ENCODE measurements around the gene KIAA0753. TPM values are rescaled to one million over a fixed set of nuclear protein-coding genes. Genes with fewer than 3 reads are reported as not detected.

The KIAA0753 gene
- total and polyA plus RNA-seq, 9 of the 15 experiments (the other 6 are each of a cell fraction or from before 2014, with no cell fraction given): 2.0 to 9.0 (median 6.9) TPM

DNA sequence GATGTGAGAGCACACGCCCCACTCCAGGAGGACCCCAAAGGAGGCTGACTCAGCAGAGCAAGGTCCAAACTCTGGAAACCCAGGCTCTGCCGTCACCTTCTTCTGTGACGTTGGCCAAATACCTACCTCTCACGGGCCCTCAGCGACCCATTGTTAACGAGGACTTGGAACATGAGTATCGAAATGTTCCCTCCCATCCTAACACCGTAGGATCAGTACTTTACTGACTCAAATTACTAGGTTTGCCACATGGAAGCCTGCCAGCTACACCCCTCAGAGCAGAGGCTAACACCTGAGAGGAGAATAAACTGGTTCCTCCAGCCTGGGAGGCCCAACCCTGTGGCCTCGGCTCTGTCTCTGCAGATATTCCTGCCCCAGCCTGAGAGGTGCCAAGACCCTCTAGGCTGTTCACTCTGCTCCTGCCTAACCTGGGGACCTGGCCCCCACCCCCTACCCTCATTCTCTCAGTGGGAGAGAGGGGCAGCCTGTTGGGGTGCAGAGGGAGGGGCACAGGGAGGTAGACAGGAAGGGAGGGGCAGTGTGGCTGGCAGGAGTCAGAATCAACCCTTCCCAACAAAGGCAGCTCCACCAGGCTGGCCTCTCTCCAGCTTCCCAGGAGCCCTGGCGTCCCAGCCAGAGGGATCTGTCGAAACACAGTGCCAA lies 88.5 kb downstream of the KIAA0753 start:
- 4% methylated on average over 4 of the region's 11 CpGs for WGBS (ENCODE audit: insufficient coverage, low coverage, missing lambda C conversion rate)

More for the DNA sequence above, 88.5 kb downstream of the KIAA0753 start:
- Histone ChIP-seq H3K9me1 (ENCODE audit: control insufficient read depth, insufficient read depth, low read length) (no peaks in the 10 kb centered on the region), H3K27me3 (ENCODE audit: control insufficient read depth in 2 of 2, insufficient read depth in 2 of 2, low read length in 2 of 2) (peaks cover 13 to 40% of the 10 kb centered on the region in 2 experiments; a peak in 4 of 5 replicates), H3K27ac (ENCODE audit: extremely low read depth, low read depth, low read length) (no peak overlapping the region), H3K4me2 (ENCODE audit: insufficient read depth, low read length) (no peak overlapping the region), H2AFZ (ENCODE audit: low read depth, low read length) (no peak overlapping the region), H3K79me2 (ENCODE audit: control insufficient read depth, insufficient read depth, low read length) (no peaks in the 10 kb centered on the region), H3K4me3 (no peak overlapping the region), H3K9me3 (replicated peaks; ENCODE audit: control insufficient read depth, insufficient read depth, low read depth, low read length) (no peaks in the 10 kb centered on the region), H3K4me1 (replicated peaks in 1 of 2; ENCODE audit: control insufficient read depth in 2 of 2, insufficient read depth in 2 of 2, low read length in 2 of 2) (peaks cover 0 to 14% of the 10 kb centered on the region in 2 experiments; a peak in 3 of 5 replicates), H4K20me1 (replicated peaks; ENCODE audit: control insufficient read depth, insufficient read depth, low read length) (peaks cover 4% of the 10 kb centered on the region; the same call in 1 of the 2 replicates), H3K36me3 (ENCODE audit: control insufficient read depth, insufficient read depth, low read length) (no peaks in the 10 kb centered on the region), H3K9ac (ENCODE audit: insufficient read depth in 1 of 2, low read depth in 2 of 2, low read length in 2 of 2) (no peak overlapping the region)
- FAIRE-seq: no peak
- DNase-seq (ENCODE audit: extremely low read depth in 1 of 4, low spot score in 3 of 4): no peak
- no peak for ATAC-seq
- in situ Hi-C loops (cut with MboI): no loop called here
- intact Hi-C loops (cut with micrococcal nuclease): no loop called here
- BruUV-seq (replicated peaks): no TSS peak
- CTCF ChIA-PET (ENCODE audit: low intra/inter-chr PET ratio): no interaction called here
- TF ChIP-seq, protein P1, sequence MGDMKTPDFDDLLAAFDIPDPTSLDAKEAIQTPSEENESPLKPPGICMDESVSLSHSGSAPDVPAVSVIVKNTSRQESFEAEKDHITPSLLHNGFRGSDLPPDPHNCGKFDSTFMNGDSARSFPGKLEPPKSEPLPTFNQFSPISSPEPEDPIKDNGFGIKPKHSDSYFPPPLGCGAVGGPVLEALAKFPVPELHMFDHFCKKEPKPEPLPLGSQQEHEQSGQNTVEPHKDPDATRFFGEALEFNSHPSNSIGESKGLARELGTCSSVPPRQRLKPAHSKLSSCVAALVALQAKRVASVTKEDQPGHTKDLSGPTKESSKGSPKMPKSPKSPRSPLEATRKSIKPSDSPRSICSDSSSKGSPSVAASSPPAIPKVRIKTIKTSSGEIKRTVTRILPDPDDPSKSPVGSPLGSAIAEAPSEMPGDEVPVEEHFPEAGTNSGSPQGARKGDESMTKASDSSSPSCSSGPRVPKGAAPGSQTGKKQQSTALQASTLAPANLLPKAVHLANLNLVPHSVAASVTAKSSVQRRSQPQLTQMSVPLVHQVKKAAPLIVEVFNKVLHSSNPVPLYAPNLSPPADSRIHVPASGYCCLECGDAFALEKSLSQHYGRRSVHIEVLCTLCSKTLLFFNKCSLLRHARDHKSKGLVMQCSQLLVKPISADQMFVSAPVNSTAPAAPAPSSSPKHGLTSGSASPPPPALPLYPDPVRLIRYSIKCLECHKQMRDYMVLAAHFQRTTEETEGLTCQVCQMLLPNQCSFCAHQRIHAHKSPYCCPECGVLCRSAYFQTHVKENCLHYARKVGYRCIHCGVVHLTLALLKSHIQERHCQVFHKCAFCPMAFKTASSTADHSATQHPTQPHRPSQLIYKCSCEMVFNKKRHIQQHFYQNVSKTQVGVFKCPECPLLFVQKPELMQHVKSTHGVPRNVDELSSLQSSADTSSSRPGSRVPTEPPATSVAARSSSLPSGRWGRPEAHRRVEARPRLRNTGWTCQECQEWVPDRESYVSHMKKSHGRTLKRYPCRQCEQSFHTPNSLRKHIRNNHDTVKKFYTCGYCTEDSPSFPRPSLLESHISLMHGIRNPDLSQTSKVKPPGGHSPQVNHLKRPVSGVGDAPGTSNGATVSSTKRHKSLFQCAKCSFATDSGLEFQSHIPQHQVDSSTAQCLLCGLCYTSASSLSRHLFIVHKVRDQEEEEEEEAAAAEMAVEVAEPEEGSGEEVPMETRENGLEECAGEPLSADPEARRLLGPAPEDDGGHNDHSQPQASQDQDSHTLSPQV (IDR thresholded peaks at IDR 0.05): no peak
- TF ChIP-seq RBM17 (IDR thresholded peaks at IDR 0.05; ENCODE audit: borderline replicate concordance, low read depth, low read length): no peak
- POLR2A ChIA-PET: no interaction called here

Measured in K562 (cell line).